Measurements from ENCODE around the gene MRPS2. TPM values are rescaled to one million over a fixed set of nuclear protein-coding genes. Genes with fewer than 3 reads are reported as not detected.

MRPS2 gene
- total and polyA plus RNA-seq, 2 donors (not counting 3 experiments of a cell fraction or from before 2014, with no cell fraction given): 50.8 to 231 TPM

DNA sequence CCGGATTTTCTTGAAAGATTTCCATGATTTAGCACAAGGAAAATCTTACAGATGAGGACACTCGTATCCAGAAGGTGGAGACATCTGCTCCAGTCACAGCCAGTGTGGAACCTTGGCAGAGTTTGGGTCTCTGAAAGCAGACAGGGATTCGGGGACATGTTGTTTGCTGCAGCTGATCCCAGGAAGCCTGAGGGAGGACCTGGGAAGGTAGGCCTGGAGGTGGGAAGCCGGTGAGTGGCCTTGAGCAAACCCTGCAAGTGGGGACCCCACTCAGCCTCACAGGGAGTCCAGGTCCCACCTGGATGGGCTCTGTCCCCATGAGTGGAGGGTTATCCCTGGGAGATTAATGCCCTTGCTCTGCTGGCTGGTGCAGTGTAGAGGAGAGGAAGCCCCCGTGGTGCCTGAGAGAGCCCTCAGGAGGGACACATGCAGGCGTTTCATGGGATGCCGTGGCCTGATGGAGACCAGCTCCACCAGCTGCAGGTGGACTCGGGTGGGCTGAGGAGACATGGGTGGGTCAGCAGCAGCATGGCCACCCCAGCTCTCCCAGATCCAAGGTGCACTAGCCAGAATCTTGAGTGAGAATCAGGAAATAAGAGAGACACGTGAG lies 7.8 kb downstream of the MRPS2 start:
- Histone ChIP-seq H3K9me1 (replicated peaks; ENCODE audit: control insufficient read depth, extremely low read depth, insufficient read depth, low read length) (no peaks in the 10 kb centered on the region), H3K4me1 (ENCODE audit: control insufficient read depth, extremely low read depth, insufficient read depth, low read length) (peaks cover 4% of the 10 kb centered on the region), H3K36me3 (ENCODE audit: control insufficient read depth in 2 of 2, extremely low read depth in 1 of 2, insufficient read depth in 2 of 2, low read length in 2 of 2) (peaks cover 0 to 20% of the 10 kb centered on the region in 2 experiments), H3K9me3 (replicated peaks; ENCODE audit: control insufficient read depth, insufficient read depth, low read length) (no peaks in the 10 kb centered on the region), H3K9ac (replicated peaks; ENCODE audit: extremely low read depth, insufficient read depth, low read length) (no peak overlapping the region), H4K20me1 (replicated peaks; ENCODE audit: control insufficient read depth, extremely low read depth, insufficient read depth, low read length) (no peaks in the 10 kb centered on the region), H3K4me2 (ENCODE audit: insufficient read depth, low read length) (no peak overlapping the region), H3K4me3 (replicated peaks in 1 of 3; ENCODE audit: insufficient read depth in 1 of 3, low read depth in 1 of 3, low read length in 3 of 3) (no peak overlapping the region), H3K79me2 (ENCODE audit: control insufficient read depth, insufficient read depth, low read length) (no peaks in the 10 kb centered on the region), H3K27ac (ENCODE audit: insufficient read depth, low read depth, low read length) (no peak overlapping the region), H3K27me3 (ENCODE audit: control insufficient read depth in 2 of 2, insufficient read depth in 2 of 2, low read length in 2 of 2) (no peaks in the 10 kb centered on the region), H2AFZ (ENCODE audit: low read depth, low read length) (no peak overlapping the region)
- intact Hi-C loops (cut with micrococcal nuclease) (no loop called here), dilution Hi-C loops (cut with MboI; ENCODE audit: extremely low pct_ligation_motif_present, low sequenced_read_pairs) (no loop called here)
- no TSS peak for BruUV-seq (replicated peaks)
- no peak for DNase-seq (ENCODE audit: low read depth, low spot score)
- ChIA-PET POLR2A (no interaction called here), CTCF (no interaction called here)
- no peak for FAIRE-seq
- no peak for TF ChIP-seq POLR2AphosphoS5 (IDR thresholded peaks at IDR 0.05; ENCODE audit: insufficient read depth, low read depth, low read length)
- no peak for TF ChIP-seq GATA2 (IDR thresholded peaks at IDR 0.05; ENCODE audit: insufficient read depth, insufficient read length, low read depth, low read length)
- TF ChIP-seq, protein P1, sequence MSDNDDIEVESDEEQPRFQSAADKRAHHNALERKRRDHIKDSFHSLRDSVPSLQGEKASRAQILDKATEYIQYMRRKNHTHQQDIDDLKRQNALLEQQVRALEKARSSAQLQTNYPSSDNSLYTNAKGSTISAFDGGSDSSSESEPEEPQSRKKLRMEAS (IDR thresholded peaks at IDR 0.05; ENCODE audit: insufficient read depth, insufficient read length): no peak
- TF ChIP-seq JUN (IDR thresholded peaks at IDR 0.05; ENCODE audit: borderline replicate concordance, insufficient read depth, insufficient read length, low read depth): no peak
- TF ChIP-seq, protein P2, sequence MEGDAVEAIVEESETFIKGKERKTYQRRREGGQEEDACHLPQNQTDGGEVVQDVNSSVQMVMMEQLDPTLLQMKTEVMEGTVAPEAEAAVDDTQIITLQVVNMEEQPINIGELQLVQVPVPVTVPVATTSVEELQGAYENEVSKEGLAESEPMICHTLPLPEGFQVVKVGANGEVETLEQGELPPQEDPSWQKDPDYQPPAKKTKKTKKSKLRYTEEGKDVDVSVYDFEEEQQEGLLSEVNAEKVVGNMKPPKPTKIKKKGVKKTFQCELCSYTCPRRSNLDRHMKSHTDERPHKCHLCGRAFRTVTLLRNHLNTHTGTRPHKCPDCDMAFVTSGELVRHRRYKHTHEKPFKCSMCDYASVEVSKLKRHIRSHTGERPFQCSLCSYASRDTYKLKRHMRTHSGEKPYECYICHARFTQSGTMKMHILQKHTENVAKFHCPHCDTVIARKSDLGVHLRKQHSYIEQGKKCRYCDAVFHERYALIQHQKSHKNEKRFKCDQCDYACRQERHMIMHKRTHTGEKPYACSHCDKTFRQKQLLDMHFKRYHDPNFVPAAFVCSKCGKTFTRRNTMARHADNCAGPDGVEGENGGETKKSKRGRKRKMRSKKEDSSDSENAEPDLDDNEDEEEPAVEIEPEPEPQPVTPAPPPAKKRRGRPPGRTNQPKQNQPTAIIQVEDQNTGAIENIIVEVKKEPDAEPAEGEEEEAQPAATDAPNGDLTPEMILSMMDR (IDR thresholded peaks at IDR 0.05; ENCODE audit: extremely low read depth in 1 of 2, insufficient read depth in 1 of 2, low read depth in 1 of 2, low read length in 2 of 2): no peak
- TF ChIP-seq MYC (IDR thresholded peaks at IDR 0.05; ENCODE audit: low read depth, low read length): no peak

All from endothelial cell of umbilical vein (primary cell).